Head of caudate nucleus (tissue), 42 donors: ENCODE measurements around the gene WDR90.
A peak's percentile ranks its signal among the peaks of the same experiment; 100 is the strongest.

Source experiments
- DNase-seq, 42 donors: peaks; one replicate each; pipeline versions ENCODE4 v3.0.0 to v3.0.0-alpha.2; 2020 to 2021; ENCODE audit warnings: mixed read lengths in 7 of 42
- intact Hi-C: fragments of 100-400 bp; cut with DNase I; formaldehyde crosslinking; loops from one replicate; pipeline ENCODE4 v1.15.0; 2022

Gene WDR90

GRCh38 chr16:648781-649589, at the start of gene WDR90:
TSS of gene WDR90 (plus strand) at chr16:649365. CDS start at chr16:649417, 52 bp downstream.
- intact Hi-C loops = no loop called here
- DNase-seq = peak; percentile 91 to 99 (median 98)

- peak in 1 of 42 donors; percentile 58 for DNase-seq
- intact Hi-C loops = no loop called here
Observed at GRCh38 chr16:600781-601180, 48.4 kb upstream of the WDR90 start.

- peak in 1 of 42 donors; percentile 23 for DNase-seq
- intact Hi-C loops = no loop called here
Observed at GRCh38 chr16:603933-604332, 45.2 kb upstream of the WDR90 start.

GRCh38 chr16:606656-607307, 42.4 kb upstream of the WDR90 start:
- intact Hi-C loops = no loop called here
- no peak for DNase-seq

GRCh38 chr16:608019-608418, 41.1 kb upstream of the WDR90 start:
- DNase-seq = peak in 1 of 42 donors; percentile 17
- intact Hi-C loops = no loop called here

GRCh38 chr16:609316-609715, 39.8 kb upstream of the WDR90 start:
- DNase-seq = no peak
- intact Hi-C loops = no loop called here

- peak in 1 of 42 donors; percentile 13 for DNase-seq
- intact Hi-C loops = no loop called here
Observed at GRCh38 chr16:609984-610383, 39.2 kb upstream of the WDR90 start.

- peak; percentile 65 to 90 (median 81) for DNase-seq
- intact Hi-C loops = no loop called here
Observed at GRCh38 chr16:610513-611381, 38.4 kb upstream of the WDR90 start.

- intact Hi-C loops = no loop called here
- no peak for DNase-seq
Observed at GRCh38 chr16:615122-615521, 34.0 kb upstream of the WDR90 start.

GRCh38 chr16:616733-617586, 32.2 kb upstream of the WDR90 start:
- DNase-seq = no peak
- intact Hi-C loops = no loop called here

GRCh38 chr16:617855-618254, 31.3 kb upstream of the WDR90 start:
- DNase-seq = no peak

GRCh38 chr16:619476-620100, 29.6 kb upstream of the WDR90 start:
- intact Hi-C loops = no loop called here
- no peak for DNase-seq

More at GRCh38 chr16:617855-618254, 31.3 kb upstream of the WDR90 start:
- intact Hi-C loops = no loop called here

- DNase-seq = peak in 6 of 42 donors; percentile 32 to 63 (median 40)
- intact Hi-C loops = no loop called here
Observed at GRCh38 chr16:620700-621525, 28.3 kb upstream of the WDR90 start.

- intact Hi-C loops = no loop called here
- DNase-seq = peak in 37 of 42 donors; percentile 33 to 85 (median 69)
Observed at GRCh38 chr16:621526-622105, 27.5 kb upstream of the WDR90 start.

- no peak for DNase-seq
- intact Hi-C loops = no loop called here
Observed at GRCh38 chr16:622920-623280, 26.3 kb upstream of the WDR90 start.

GRCh38 chr16:624526-625070, 24.6 kb upstream of the WDR90 start:
- peak in 1 of 42 donors; percentile 19 for DNase-seq

More at GRCh38 chr16:624526-625070, 24.6 kb upstream of the WDR90 start:
- intact Hi-C loops = no loop called here
